H9 (cell line): Measurements from ENCODE around the gene MATN1. TPM values are rescaled to one million over a fixed set of nuclear protein-coding genes. Genes with fewer than 3 reads are reported as not detected.
A peak's percentile ranks its signal among the peaks of the same experiment; 100 is the strongest.

Source experiments
- DNase-seq: peaks from one replicate; pipeline ENCODE4 v3.0.0-alpha.2; 2017
- H2AFZ ChIP-seq: one replicate; pipeline ENCODE4 v1.6.1; 2013; ENCODE audit warnings: mild to moderate bottlenecking, low read length, control low read depth, moderate library complexity
- H2AK5ac ChIP-seq: 2 replicates; pipeline ENCODE4 v1.6.1; 2013; ENCODE audit warnings: low read length, control low read depth, mixed read lengths; ENCODE audit not compliant: insufficient read length
- H2BK120ac ChIP-seq: one replicate; pipeline ENCODE4 v1.6.1; 2013; ENCODE audit warnings: low read depth, mild to moderate bottlenecking, low read length, control low read depth, inconsistent platforms; ENCODE audit not compliant: poor library complexity, severe bottlenecking
- H2BK12ac ChIP-seq: 2 replicates; pipeline ENCODE4 v1.6.1; 2013; ENCODE audit warnings: low read length, control low read depth, mixed read lengths, low read depth; ENCODE audit not compliant: insufficient read length
- H2BK15ac ChIP-seq: 2 replicates; pipeline ENCODE4 v1.6.1; 2013; ENCODE audit warnings: low read depth, low read length, control low read depth
- H2BK20ac ChIP-seq: one replicate; pipeline ENCODE4 v1.6.1; 2013; ENCODE audit warnings: low read depth, mild to moderate bottlenecking, low read length, control low read depth, inconsistent platforms; ENCODE audit not compliant: poor library complexity, severe bottlenecking
- H2BK5ac ChIP-seq: 2 replicates; pipeline ENCODE4 v1.6.1; 2013; ENCODE audit warnings: low read length, control low read depth, mixed read lengths; ENCODE audit not compliant: insufficient read length
- H3K14ac ChIP-seq: 2 replicates; pipeline ENCODE4 v1.6.1; 2013; ENCODE audit warnings: low read length, control low read depth; ENCODE audit not compliant: insufficient read depth
- H3K18ac ChIP-seq: 2 replicates; pipeline ENCODE4 v1.6.1; 2013; ENCODE audit warnings: low read depth, mild to moderate bottlenecking, mixed read lengths, low read length, control low read depth; ENCODE audit not compliant: insufficient read length
- H3K23ac ChIP-seq: 2 replicates; pipeline ENCODE4 v1.6.1; 2013; ENCODE audit warnings: low read length, control low read depth, mixed read lengths, low read depth; ENCODE audit not compliant: insufficient read length
- H3K23me2 ChIP-seq: 2 replicates; pipeline ENCODE4 v1.6.1; 2013; ENCODE audit warnings: low read depth, mild to moderate bottlenecking, mixed read lengths, low read length, control low read depth; ENCODE audit not compliant: insufficient read length, poor library complexity, severe bottlenecking
- H3K27ac ChIP-seq: 2 replicates; pipeline ENCODE4 v1.5.1; 2013; ENCODE audit warnings: low read length, control low read depth, mixed read lengths, low read depth; ENCODE audit not compliant: insufficient read length
- H3K27me3 ChIP-seq: 2 replicates; pipeline ENCODE4 v1.6.1; 2013; ENCODE audit warnings: low read length, control low read depth, inconsistent platforms; ENCODE audit not compliant: insufficient read depth
- H3K4ac ChIP-seq: 2 replicates; pipeline ENCODE4 v1.6.1; 2013; ENCODE audit warnings: low read depth, mild to moderate bottlenecking, control low read depth, inconsistent platforms, low read length, moderate library complexity
- H3K4me1 ChIP-seq: 2 replicates; pipeline ENCODE4 v1.6.1; 2013; ENCODE audit warnings: low read length, control low read depth, inconsistent platforms; ENCODE audit not compliant: insufficient read depth
- H3K4me2 ChIP-seq: 2 replicates; pipeline ENCODE4 v1.6.1; 2013; ENCODE audit warnings: low read length, control low read depth, mixed read lengths; ENCODE audit not compliant: insufficient read length, insufficient read depth
- H3K56ac ChIP-seq: 2 replicates; pipeline ENCODE4 v1.6.1; 2013; ENCODE audit warnings: low read depth, mild to moderate bottlenecking, mixed read lengths, low read length, control low read depth; ENCODE audit not compliant: insufficient read length
- H3K79me1 ChIP-seq: 2 replicates; pipeline ENCODE4 v1.6.1; 2013; ENCODE audit warnings: low read depth, mild to moderate bottlenecking, moderate library complexity, low read length, control low read depth, inconsistent platforms; ENCODE audit not compliant: insufficient read depth, poor library complexity, severe bottlenecking
- H3K79me2 ChIP-seq: 2 replicates; pipeline ENCODE4 v1.6.1; 2013; ENCODE audit warnings: low read length, control low read depth, inconsistent platforms; ENCODE audit not compliant: insufficient read depth
- H3K9ac ChIP-seq: 2 replicates; pipeline ENCODE4 v1.6.1; 2013; ENCODE audit warnings: low read length, control low read depth, mixed read lengths; ENCODE audit not compliant: insufficient read length; ENCODE audit errors: extremely low read depth
- H3K9me3 ChIP-seq: one replicate; pipeline ENCODE4 v1.6.1; 2013; ENCODE audit warnings: low read depth, low read length, inconsistent platforms; ENCODE audit not compliant: control insufficient read depth
- H3T11ph ChIP-seq: one replicate; pipeline ENCODE4 v1.6.1; 2013; ENCODE audit warnings: mild to moderate bottlenecking, low read length, control low read depth, inconsistent platforms
- H4K20me1 ChIP-seq: one replicate; pipeline ENCODE4 v1.6.1; 2013; ENCODE audit not compliant: control insufficient read depth, insufficient read length, insufficient read depth
- H4K5ac ChIP-seq: 2 replicates; pipeline ENCODE4 v1.6.1; 2013; ENCODE audit warnings: low read depth, mild to moderate bottlenecking, mixed read lengths, low read length, control low read depth; ENCODE audit not compliant: insufficient read length
- H4K8ac ChIP-seq: replicated peaks from 2 replicates; pipeline ENCODE4 v1.6.1; 2013; ENCODE audit warnings: low read length, control low read depth, mixed read lengths, low read depth; ENCODE audit not compliant: insufficient read length
- H4K91ac ChIP-seq: 2 replicates; pipeline ENCODE4 v1.6.1; 2013; ENCODE audit warnings: low read depth, mild to moderate bottlenecking, moderate library complexity, mixed read lengths, low read length, control low read depth; ENCODE audit not compliant: insufficient read length
- H3K27ac Mint-ChIP-seq, 3 experiments: 2 replicates in 2 of 3; 3 replicates in 1 of 3; pipeline ENCODE4 v1.8.0; 2020 to 2021; ENCODE audit warnings: mixed read lengths in 3 of 3, mild to moderate bottlenecking in 1 of 3, moderate library complexity in 1 of 3
- H3K27me3 Mint-ChIP-seq: 2 replicates; pipeline ENCODE4 v1.8.0; 2021; ENCODE audit warnings: low read depth, mild to moderate bottlenecking, moderate library complexity, mixed read lengths
- H3K36me3 Mint-ChIP-seq, 3 experiments: 2 replicates in 2 of 3; 3 replicates in 1 of 3; pipeline ENCODE4 v1.8.0; 2020 to 2021; ENCODE audit warnings: low read depth in 3 of 3, mixed read lengths in 3 of 3; ENCODE audit not compliant: insufficient read depth in 1 of 3
- H3K4me1 Mint-ChIP-seq, 2 experiments: 2 replicates each; pipeline ENCODE4 v1.8.0; 2020; ENCODE audit warnings: mixed read lengths in 2 of 2
- H3K4me3 Mint-ChIP-seq, 2 experiments: 2 replicates in 1 of 2; 3 replicates in 1 of 2; pipeline ENCODE4 v1.8.0; 2020 to 2021; ENCODE audit warnings: mild to moderate bottlenecking in 2 of 2, mixed read lengths in 2 of 2, moderate library complexity in 1 of 2
- H3K9me3 Mint-ChIP-seq, 2 experiments: 2 replicates in 1 of 2; 3 replicates in 1 of 2; pipeline ENCODE4 v1.8.0; 2020; ENCODE audit warnings: mild to moderate bottlenecking in 2 of 2, mixed read lengths in 2 of 2, moderate library complexity in 1 of 2
- WGBS: extraction: QIAGEN DNeasy Blood & Tissue Kit; methylation state at CpG from one replicate; pipeline ENCODE4 v1.1.7; 2013; ENCODE audit warnings: missing lambda C conversion rate, low lambda C conversion rate, mixed read lengths; ENCODE audit not compliant: insufficient read length; ENCODE audit errors: extremely low coverage; 5-methylcytosine and 5-hydroxymethylcytosine counted together
- total RNA-seq: library from RNA; stranded (reverse); gene quantifications from 2 replicates; pipeline ENCODE4 v1.2.1, GENCODE V29; 2021
- TF ChIP-seq, protein P1 (sequence below): fragments of 200-600 bp; sonication (generic); conservative IDR thresholded peaks from 3 replicates; pipeline ENCODE4 v1.8.0; 2021; ENCODE audit warnings: antibody characterized with exemption, mild to moderate bottlenecking

MATN1 gene
- total RNA-seq, 1 experiment from 2014 or later: not detected

DNA sequence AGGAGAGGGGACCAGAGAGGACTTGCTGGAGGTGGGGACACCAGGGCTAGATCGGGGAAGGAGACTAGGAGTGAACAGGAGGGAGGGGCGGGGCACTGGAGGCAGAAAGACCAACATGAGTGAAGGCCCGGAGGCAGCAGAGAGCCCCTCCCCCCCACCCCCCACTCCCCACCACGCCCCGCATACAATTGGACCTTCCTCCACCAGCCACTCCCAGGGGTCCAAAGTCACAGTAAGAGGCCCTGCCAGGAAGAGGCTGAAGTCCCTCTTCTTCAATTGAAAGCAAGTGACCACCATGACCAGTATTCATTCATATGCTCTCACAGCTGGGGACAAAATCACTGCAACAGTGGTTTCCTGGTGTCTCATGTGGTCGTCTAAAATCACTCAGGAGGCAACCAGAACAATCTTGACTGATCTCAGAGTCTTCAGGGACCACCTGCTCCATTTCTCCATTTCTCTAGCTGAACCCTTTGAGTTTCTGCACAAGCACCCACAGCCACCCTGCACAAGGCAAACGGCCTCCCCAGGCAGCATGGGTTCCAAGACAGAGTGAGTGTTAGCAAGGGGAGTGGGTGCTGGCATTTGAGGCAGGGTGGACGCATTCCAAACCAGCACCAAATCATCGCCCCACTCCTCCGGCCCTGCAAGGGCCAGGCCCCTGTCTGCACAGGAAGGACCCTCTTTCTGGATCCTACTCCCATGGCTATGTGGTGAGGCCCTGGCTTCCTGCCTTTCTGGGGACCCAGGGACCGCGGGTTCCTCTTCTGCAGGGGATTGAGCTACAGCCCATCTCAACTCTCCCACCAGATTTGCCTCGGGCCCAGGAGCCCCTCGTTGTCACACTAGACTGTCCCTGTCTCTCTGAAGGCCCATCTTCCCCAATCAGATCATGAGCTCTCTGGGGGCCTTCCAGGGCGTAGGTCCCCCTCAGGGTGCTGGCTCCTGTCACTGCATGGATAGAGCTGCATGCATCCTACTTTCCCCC, 17.2 kb upstream of the MATN1 start:
- Mint-ChIP-seq H3K4me1 (peaks cover 28% of the 10 kb centered on the region in 2 experiments), H3K4me3 (no peak overlapping the region), H3K9me3 (no peaks in the 10 kb centered on the region), H3K27me3 (peaks cover 3% of the 10 kb centered on the region; the same call in 1 of the 2 replicates), H3K36me3 (no peaks in the 10 kb centered on the region; a peak in 1 of 7 replicates), H3K27ac (peak overlapping the region in 1 of 3 experiments; percentile 56; a peak in 2 of 7 replicates)
- Histone ChIP-seq H4K5ac (no peak overlapping the region), H3K23ac (no peak overlapping the region), H3K79me2 (no peaks in the 10 kb centered on the region), H4K91ac (no peak overlapping the region), H3K27ac (no peak overlapping the region), H3K9me3 (no peaks in the 10 kb centered on the region), H3K18ac (no peak overlapping the region), H3K23me2 (no peaks in the 10 kb centered on the region), H2AFZ (no peak overlapping the region), H4K8ac (no peak overlapping the region), H3K56ac (no peak overlapping the region), H2BK5ac (no peak overlapping the region), H3K79me1 (no peaks in the 10 kb centered on the region), H2BK120ac (no peak overlapping the region), H4K20me1 (no peaks in the 10 kb centered on the region), H3K9ac (no peak overlapping the region), H2BK20ac (no peak overlapping the region), H2AK5ac (no peak overlapping the region), H2BK15ac (no peak overlapping the region), H3K4me1 (peaks cover 3% of the 10 kb centered on the region; the same call in 1 of the 2 replicates), H3K14ac (no peak overlapping the region), H3K4ac (no peak overlapping the region), H2BK12ac (no peak overlapping the region), H3K4me2 (no peak overlapping the region), H3K27me3 (no peaks in the 10 kb centered on the region), H3T11ph (no peak overlapping the region)
- DNase-seq: no peak
- no CpG with 5 or more reads among the region's 15 CpGs for WGBS
- TF ChIP-seq, protein P1, sequence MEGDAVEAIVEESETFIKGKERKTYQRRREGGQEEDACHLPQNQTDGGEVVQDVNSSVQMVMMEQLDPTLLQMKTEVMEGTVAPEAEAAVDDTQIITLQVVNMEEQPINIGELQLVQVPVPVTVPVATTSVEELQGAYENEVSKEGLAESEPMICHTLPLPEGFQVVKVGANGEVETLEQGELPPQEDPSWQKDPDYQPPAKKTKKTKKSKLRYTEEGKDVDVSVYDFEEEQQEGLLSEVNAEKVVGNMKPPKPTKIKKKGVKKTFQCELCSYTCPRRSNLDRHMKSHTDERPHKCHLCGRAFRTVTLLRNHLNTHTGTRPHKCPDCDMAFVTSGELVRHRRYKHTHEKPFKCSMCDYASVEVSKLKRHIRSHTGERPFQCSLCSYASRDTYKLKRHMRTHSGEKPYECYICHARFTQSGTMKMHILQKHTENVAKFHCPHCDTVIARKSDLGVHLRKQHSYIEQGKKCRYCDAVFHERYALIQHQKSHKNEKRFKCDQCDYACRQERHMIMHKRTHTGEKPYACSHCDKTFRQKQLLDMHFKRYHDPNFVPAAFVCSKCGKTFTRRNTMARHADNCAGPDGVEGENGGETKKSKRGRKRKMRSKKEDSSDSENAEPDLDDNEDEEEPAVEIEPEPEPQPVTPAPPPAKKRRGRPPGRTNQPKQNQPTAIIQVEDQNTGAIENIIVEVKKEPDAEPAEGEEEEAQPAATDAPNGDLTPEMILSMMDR: no peak
